Measurements from ENCODE around the gene EFNB2. TPM values are rescaled to one million over a fixed set of nuclear protein-coding genes. Genes with fewer than 3 reads are reported as not detected.

EFNB2 gene
- total and polyA plus RNA-seq, 2 of the 8 experiments (the other 6 are each of a cell fraction or from before 2014, with no cell fraction given) = 8.2 to 12.0 TPM

- FAIRE-seq = no peak
- Histone ChIP-seq H2AFZ (ENCODE audit: low read length) (peak overlapping the region; percentile 52; the same call in 1 of the 2 replicates), H2BK15ac (ENCODE audit: low read length) (no peak overlapping the region), H3K4ac (replicated peaks; ENCODE audit: insufficient read length, low read depth, low read length) (no peak overlapping the region), H3K36me3 (ENCODE audit: control insufficient read depth in 2 of 4, insufficient read depth in 4 of 4, low read length in 3 of 4) (no peaks in the 10 kb centered on the region), H2BK20ac (ENCODE audit: low read length) (no peak overlapping the region), H4K20me1 (replicated peaks in 1 of 2; ENCODE audit: control insufficient read depth in 1 of 2, insufficient read depth in 2 of 2, low read length in 2 of 2) (no peaks in the 10 kb centered on the region), H3K9me3 (ENCODE audit: insufficient read depth in 2 of 2, low read depth in 1 of 2, low read length in 1 of 2) (no peaks in the 10 kb centered on the region), H3K4me1 (replicated peaks in 1 of 4; ENCODE audit: control insufficient read depth in 3 of 4, insufficient read depth in 4 of 4, low read length in 3 of 4) (no peaks in the 10 kb centered on the region), H3K14ac (ENCODE audit: insufficient read length) (no peak overlapping the region), H3K23me2 (ENCODE audit: low read depth, low read length) (no peaks in the 10 kb centered on the region), H3K27me3 (replicated peaks in 1 of 4; ENCODE audit: control insufficient read depth in 3 of 4, extremely low read depth in 1 of 4, insufficient read depth in 3 of 4, low read length in 3 of 4) (no peaks in the 10 kb centered on the region), H2BK12ac (ENCODE audit: low read depth, low read length) (no peak overlapping the region), H3K79me2 (ENCODE audit: control insufficient read depth in 1 of 2, insufficient read depth in 2 of 2, low read length in 2 of 2) (no peaks in the 10 kb centered on the region), H3K23ac (ENCODE audit: insufficient read length) (no peak overlapping the region), H3K4me2 (ENCODE audit: insufficient read depth in 1 of 2, low read depth in 2 of 2, low read length in 2 of 2) (no peak overlapping the region), H4K91ac (replicated peaks; ENCODE audit: insufficient read length, low read length) (no peak overlapping the region), H2BK5ac (ENCODE audit: low read depth, low read length) (no peak overlapping the region), H4K5ac (ENCODE audit: insufficient read length, low read depth, low read length) (no peak overlapping the region), H3K27ac (ENCODE audit: low read depth, low read length) (no peak overlapping the region), H2BK120ac (replicated peaks; ENCODE audit: low read depth, low read length) (no peak overlapping the region), H3K56ac (replicated peaks; ENCODE audit: insufficient read length, low read depth, low read length) (no peak overlapping the region), H3K18ac (ENCODE audit: extremely low read depth, low read length) (no peak overlapping the region), H4K8ac (ENCODE audit: extremely low read depth, insufficient read depth, low read length) (no peak overlapping the region), H3K4me3 (ENCODE audit: extremely low read depth in 1 of 4, insufficient read depth in 2 of 4, low read depth in 3 of 4, low read length in 4 of 4) (no peak overlapping the region), H3K9ac (replicated peaks in 1 of 4; ENCODE audit: extremely low read depth in 1 of 4, low read depth in 3 of 4, low read length in 3 of 4) (no peak overlapping the region), H2AK5ac (ENCODE audit: low read depth, low read length) (no peak overlapping the region), H3K79me1 (ENCODE audit: low read depth, low read length) (no peaks in the 10 kb centered on the region)
- CTCF ChIA-PET (ENCODE audit: partially characterized antibody) = interaction anchor here (0.5 to 1.6 kb wide), 9 partner anchors 12 to 816 kb away, joined by 3 to 5 read pairs (median 3); no protein-coding TSS in a partner anchor
- DNase-seq (ENCODE audit: low read depth in 1 of 2, low spot score in 2 of 2) = no peak
- TF ChIP-seq RAD21 (IDR thresholded peaks at IDR 0.05 in 1 of 2, conservative IDR thresholded peaks at IDR 0.05 in 1 of 2; ENCODE audit: low read depth in 2 of 2, low read length in 2 of 2) (peak in 1 of 2 experiments; percentile 11; a peak in 1 of 4 replicates), RBBP5 (IDR thresholded peaks at IDR 0.05; ENCODE audit: borderline replicate concordance, low read depth, low read length) (no peak)
- 92% methylated on average over 15 of the region's 15 CpGs; no CpG with 5 or more reads in 1 of the 2 experiments for WGBS, 2 experiments (ENCODE audit: extremely low coverage in 1 of 2, insufficient coverage in 1 of 2, insufficient read length in 1 of 2, insufficient replicate concordance in 2 of 2, low coverage in 1 of 2, low lambda C conversion rate in 2 of 2, missing lambda C conversion rate in 1 of 2)
- POLR2A ChIA-PET (ENCODE audit: partially characterized antibody) = no interaction called here
These were observed 55.5 kb downstream of the EFNB2 start for GRCh38 chr13:106479929-106480328.

All from H1 (cell line).